HCT116 (cell line): ENCODE measurements around the gene SCARF1. TPM values are rescaled to one million over a fixed set of nuclear protein-coding genes. Genes with fewer than 3 reads are reported as not detected.

Source experiments
- CBX3 ChIP-seq: IDR thresholded peaks from 2 replicates; pipeline ENCODE4 v1.6.1; 2012; ENCODE audit warnings: low read depth
- CTCF ChIP-seq, 3 experiments: fragments of 200-600 bp in 1 of 3; sonication (generic) in 1 of 3; IDR thresholded peaks in 2 of 3; conservative IDR thresholded peaks in 1 of 3; 2 replicates each; pipeline ENCODE4 v1.5.1; 2012 to 2017; ENCODE audit warnings: low read depth in 2 of 3, low read length in 2 of 3, antibody characterized with exemption in 1 of 3, borderline replicate concordance in 1 of 3, control low read depth in 1 of 3, mild to moderate bottlenecking in 1 of 3, mixed read lengths in 1 of 3, mixed run types in 1 of 3, moderate library complexity in 1 of 3; ENCODE audit not compliant: insufficient read depth in 1 of 3
- EGR1 ChIP-seq: IDR thresholded peaks from 2 replicates; pipeline ENCODE4 v1.6.1; 2012; ENCODE audit warnings: low read depth
- ELF1 ChIP-seq: IDR thresholded peaks from 2 replicates; pipeline ENCODE4 v1.6.1; 2012; ENCODE audit warnings: low read depth, borderline replicate concordance
- MAX ChIP-seq: IDR thresholded peaks from 2 replicates; pipeline ENCODE4 v1.6.1; 2012
- POLR2AphosphoS5 ChIP-seq: IDR thresholded peaks from 2 replicates; pipeline ENCODE4 v1.6.1; 2011; ENCODE audit warnings: mild to moderate bottlenecking, low read depth, low read length, moderate library complexity
- SIN3A ChIP-seq: IDR thresholded peaks from 2 replicates; pipeline ENCODE4 v1.6.1; 2012; ENCODE audit warnings: low read depth
- SRF ChIP-seq: IDR thresholded peaks from 2 replicates; pipeline ENCODE4 v1.6.1; 2012; ENCODE audit warnings: low read depth
- ZBTB33 ChIP-seq: IDR thresholded peaks from 2 replicates; pipeline ENCODE4 v1.6.1; 2011; ENCODE audit warnings: mild to moderate bottlenecking, low read length, moderate library complexity; ENCODE audit not compliant: insufficient replicate concordance; ENCODE audit errors: extremely low read depth
- ZFX ChIP-seq: fragments of 450-650 bp; IDR thresholded peaks from 2 replicates; pipeline ENCODE4 v1.6.1; 2017
- ZNF274 ChIP-seq: fragments of 200-500 bp; sonication (Bioruptor generic); IDR thresholded peaks from 2 replicates; pipeline ENCODE4 v1.6.1; 2014; ENCODE audit warnings: mild to moderate bottlenecking, low read depth, low read length, inconsistent platforms
- total RNA-seq: library from RNA; stranded (reverse); gene quantifications from one replicate; pipeline ENCODE4 v1.2.1, GENCODE V29; 2021; ENCODE audit not compliant: unreplicated experiment

Gene SCARF1
- total RNA-seq, 1 experiment from 2014 or later: 2.2 TPM

- peak; percentile 41 for TF ChIP-seq ZBTB33
- TF ChIP-seq ZFX: no peak
- TF ChIP-seq POLR2AphosphoS5: peak; percentile 53
- TF ChIP-seq EGR1: no peak
- peak; percentile 89 for TF ChIP-seq MAX
- no peak for TF ChIP-seq SRF
- no peak for TF ChIP-seq ELF1
- TF ChIP-seq CBX3: peak; percentile 84
- no peak for TF ChIP-seq SIN3A
- peak; percentile 48 to 56 (median 52); a peak in 5 of 6 replicates for TF ChIP-seq CTCF (IDR thresholded peaks at IDR 0.05 in 2 of 3, conservative IDR thresholded peaks at IDR 0.05 in 1 of 3; ENCODE audit: borderline replicate concordance in 1 of 3, insufficient read depth in 1 of 3, low read depth in 2 of 3, low read length in 2 of 3)
- no peak for TF ChIP-seq ZNF274
Measured at GRCh38 chr17:1617620-1618174, 27.8 kb downstream of the SCARF1 start (continued).
